OCI-LY7 (cell line): ENCODE data around the gene CFAP52. TPM values are rescaled to one million over a fixed set of nuclear protein-coding genes. Genes with fewer than 3 reads are reported as not detected.

Source experiments
- BruUV-seq: library from RNA; stranded (reverse); fragments of 400-500 nt; replicated peaks from 2 replicates; lab custom pipeline; 2021; lab: Mats Ljungman, UMichigan
- CTCF ChIA-PET: fragments of 300-600 bp; sonication (Branson Sonifier 250); formaldehyde crosslinking; loops from one replicate; lab custom pipeline; 2022; ENCODE audit warnings: antibody characterized with exemption; ENCODE audit not compliant: unreplicated experiment; lab: Charles Lee
- POLR2A ChIA-PET: fragments of 300-600 bp; sonication (Branson Sonifier 250); formaldehyde crosslinking; loops from one replicate; lab custom pipeline; 2022; ENCODE audit warnings: antibody characterized with exemption; lab: Charles Lee
- DNase-seq: peaks from one replicate; pipeline ENCODE4 v3.0.0-alpha.2; 2015; ENCODE audit warnings: low spot score
- H2AFZ ChIP-seq: fragments of 200-600 bp; sonication (generic), shearing (Covaris generic); 2 replicates; pipeline ENCODE4 v1.6.1; 2014; ENCODE audit warnings: mild to moderate bottlenecking, antibody characterized with exemption, low read length, moderate library complexity
- H3K27ac ChIP-seq: fragments of 200-600 bp; sonication (generic); 2 replicates; pipeline ENCODE4 v1.5.1; 2014; ENCODE audit warnings: mixed run types, low read depth, mild to moderate bottlenecking, moderate library complexity, low read length, inconsistent platforms; ENCODE audit not compliant: poor library complexity, severe bottlenecking
- H3K36me3 ChIP-seq: fragments of 200-600 bp; sonication (generic); 2 replicates; pipeline ENCODE4 v1.6.1; 2014; ENCODE audit warnings: mild to moderate bottlenecking, antibody characterized with exemption, low read length, moderate library complexity, mixed read lengths; ENCODE audit not compliant: insufficient read depth
- H3K4me1 ChIP-seq: fragments of 200-600 bp; sonication (generic); 2 replicates; pipeline ENCODE4 v1.5.1; 2014; ENCODE audit warnings: mild to moderate bottlenecking, low read length; ENCODE audit not compliant: insufficient read depth, poor library complexity, severe bottlenecking
- H3K4me2 ChIP-seq: fragments of 200-600 bp; sonication (generic); 2 replicates; pipeline ENCODE4 v1.6.1; 2014; ENCODE audit warnings: mild to moderate bottlenecking, low read length
- H3K4me3 ChIP-seq: fragments of 200-600 bp; sonication (generic); 2 replicates; pipeline ENCODE4 v1.5.1; 2014; ENCODE audit warnings: mild to moderate bottlenecking, low read depth, low read length; ENCODE audit not compliant: poor library complexity, severe bottlenecking
- H3K79me2 ChIP-seq: fragments of 200-600 bp; sonication (generic); 2 replicates; pipeline ENCODE4 v1.6.1; 2016; ENCODE audit warnings: low read depth, mild to moderate bottlenecking, low read length, moderate library complexity, mixed read lengths; ENCODE audit not compliant: insufficient read depth
- H3K9me2 ChIP-seq: fragments of 200-600 bp; sonication (generic); 2 replicates; pipeline ENCODE4 v1.6.1; 2016; ENCODE audit warnings: mild to moderate bottlenecking, low read length, mixed read lengths; ENCODE audit not compliant: insufficient read depth
- H3K9me3 ChIP-seq: fragments of 200-600 bp; sonication (generic); 2 replicates; pipeline ENCODE4 v1.6.1; 2014; ENCODE audit warnings: mild to moderate bottlenecking, mixed run types, low read length, mixed read lengths
- H4K20me1 ChIP-seq: fragments of 200-600 bp; sonication (generic); 2 replicates; pipeline ENCODE4 v1.6.1; 2014; ENCODE audit warnings: mild to moderate bottlenecking, antibody characterized with exemption, low read length, moderate library complexity, mixed read lengths; ENCODE audit not compliant: insufficient read depth
- CTCF ChIP-seq: fragments of 200-600 bp; sonication (generic); conservative IDR thresholded peaks from 2 replicates; pipeline ENCODE4 v1.5.1; 2014; ENCODE audit warnings: mild to moderate bottlenecking, antibody characterized with exemption, low read length, moderate library complexity, mixed read lengths
- EZH2phosphoT487 ChIP-seq: fragments of 200-600 bp; sonication (generic); IDR thresholded peaks from 2 replicates; pipeline ENCODE4 v1.6.1; 2018; ENCODE audit warnings: low read depth, borderline replicate concordance, mild to moderate bottlenecking, mixed run types, antibody characterized with exemption, low read length, moderate library complexity, mixed read lengths
- intact Hi-C: fragments of 100-400 bp; cut with micrococcal nuclease; formaldehyde crosslinking; loops from one replicate; pipeline ENCODE4 v1.10.0; 2022; ENCODE audit not compliant: unreplicated experiment
- total RNA-seq, 2 experiments: library from RNA; depleted of rRNA in 1 of 2; stranded (reverse); fragments of >200 nt in 1 of 2; shearing (Covaris generic) in 1 of 2; gene quantifications; 2 replicates each; pipeline ENCODE4 v1.2.3, GENCODE V29; 2014 to 2022

Gene CFAP52
- total RNA-seq, 2 experiments from 2014 or later = not detected

- TF ChIP-seq EZH2phosphoT487 = no peak
- Histone ChIP-seq H3K4me3 (no peak overlapping the region), H3K4me2 (no peak overlapping the region), H3K36me3 (no peaks in the 10 kb centered on the region), H3K27ac (no peak overlapping the region), H3K9me2 (no peaks in the 10 kb centered on the region), H3K9me3 (0 out of 2 replicates have a peak, but pooled peaks cover 10% of the 10 kb centered on the region), H3K79me2 (no peaks in the 10 kb centered on the region), H2AFZ (no peak overlapping the region), H3K4me1 (no peaks in the 10 kb centered on the region), H4K20me1 (no peaks in the 10 kb centered on the region)
- no peak for DNase-seq
- BruUV-seq = no TSS peak
- ChIA-PET POLR2A (no interaction called here), CTCF (no interaction called here)
- intact Hi-C loops = no loop called here
Measured at GRCh38 chr17:9677411-9677810, 101.0 kb downstream of the CFAP52 start.

- no peak overlapping the region for H2AFZ ChIP-seq
- H3K9me3 ChIP-seq = 0 out of 2 replicates have a peak, but pooled peaks cover 10% of the 10 kb centered on the region
- no TSS peak for BruUV-seq
- H3K27ac ChIP-seq = no peak overlapping the region
- no peak for DNase-seq
- TF ChIP-seq EZH2phosphoT487 (no peak), CTCF (no peak)
- H4K20me1 ChIP-seq = no peaks in the 10 kb centered on the region
- no peaks in the 10 kb centered on the region for H3K9me2 ChIP-seq
- no peaks in the 10 kb centered on the region for H3K4me1 ChIP-seq
- H3K4me3 ChIP-seq = no peak overlapping the region
- intact Hi-C loops = no loop called here
- no peak overlapping the region for H3K4me2 ChIP-seq
- no peaks in the 10 kb centered on the region for H3K79me2 ChIP-seq
- POLR2A ChIA-PET = no interaction called here
- no peaks in the 10 kb centered on the region for H3K36me3 ChIP-seq
- CTCF ChIA-PET = no interaction called here
Measured at GRCh38 chr17:9677896-9678295, 101.5 kb downstream of the CFAP52 start.

GRCh38 chr17:9684955-9685621 is 108.6 kb downstream of the CFAP52 start:
- H3K4me1 ChIP-seq = no peaks in the 10 kb centered on the region
- BruUV-seq = no TSS peak
- ChIA-PET POLR2A (interaction anchor here (0.7 kb wide), 1 partner anchor 844 kb away, joined by 3 read pairs; no protein-coding TSS in a partner anchor), CTCF (no interaction called here)
- H2AFZ ChIP-seq = no peak overlapping the region
- H3K79me2 ChIP-seq = no peaks in the 10 kb centered on the region
- TF ChIP-seq CTCF (no peak), EZH2phosphoT487 (no peak)
- no peaks in the 10 kb centered on the region for H4K20me1 ChIP-seq
- H3K4me3 ChIP-seq = no peak overlapping the region
- no peaks in the 10 kb centered on the region for H3K36me3 ChIP-seq
- H3K27ac ChIP-seq = no peak overlapping the region
- no peak for DNase-seq
- intact Hi-C loops = no loop called here
- H3K9me3 ChIP-seq = 0 out of 2 replicates have a peak, but pooled peaks cover 5% of the 10 kb centered on the region
- no peak overlapping the region for H3K4me2 ChIP-seq
- H3K9me2 ChIP-seq = no peaks in the 10 kb centered on the region

Other genes starting within 250 kb of the CFAP52 start
- gene STX8, start 822 bp upstream of the CFAP52 start, total RNA-seq (2014; rRNA removed; shearing (Covaris generic)) = 69.0 and 88.1 TPM in 2 replicates
- gene STX8, start 822 bp upstream of the CFAP52 start, total RNA-seq (2022) = 56.7 and 65.0 TPM in 2 replicates
- gene USP43, start 68.9 kb downstream of the CFAP52 start, total RNA-seq (2014; rRNA removed; shearing (Covaris generic)) = 2.7 and 2.9 TPM in 2 replicates
- gene USP43, start 68.9 kb downstream of the CFAP52 start, total RNA-seq (2022) = 1.2 and 1.3 TPM in 2 replicates
- gene DHRS7C, start 214.9 kb downstream of the CFAP52 start, total RNA-seq (2014; rRNA removed; shearing (Covaris generic)) = not detected in 2 replicates
- gene DHRS7C, start 214.9 kb downstream of the CFAP52 start, total RNA-seq (2022) = not detected in 2 replicates
- gene GSG1L2, start 245.4 kb downstream of the CFAP52 start, total RNA-seq (2014; rRNA removed; shearing (Covaris generic)) = not detected in 2 replicates
- not detected in 2 replicates for gene GSG1L2, start 245.4 kb downstream of the CFAP52 start, total RNA-seq (2022)
- not detected in 2 replicates for gene GLP2R, start 249.3 kb downstream of the CFAP52 start, total RNA-seq (2014; rRNA removed; shearing (Covaris generic))
- not detected in 2 replicates for gene GLP2R, start 249.3 kb downstream of the CFAP52 start, total RNA-seq (2022)